CD14-positive monocyte (primary cell): Measurements from ENCODE around the gene RNF223. TPM values are rescaled to one million over a fixed set of nuclear protein-coding genes. Genes with fewer than 3 reads are reported as not detected.

Source experiments
- DNase-seq, 3 donors: peaks; one replicate each; pipeline ENCODE4 v3.0.0-alpha.2; 2011 to 2022
- H2AFZ ChIP-seq: 2 replicates; pipeline ENCODE4 v1.6.0; 2012; ENCODE audit warnings: mild to moderate bottlenecking, low read depth, low read length, inconsistent platforms; ENCODE audit not compliant: insufficient read depth, poor library complexity, severe bottlenecking
- H3K27ac ChIP-seq, 2 donors: 1 replicate in 1 of 2; 2 replicates in 1 of 2; pipeline ENCODE4 v1.5.1; 2012 to 2013; ENCODE audit warnings: low read length in 2 of 2, control low read depth in 1 of 2, inconsistent platforms in 1 of 2, low read depth in 1 of 2, mild to moderate bottlenecking in 1 of 2
- H3K27me3 ChIP-seq, 2 donors: one replicate each; pipeline versions ENCODE4 v1.6.0 to v1.6.1; 2011 to 2013; ENCODE audit warnings: low read length in 2 of 2; ENCODE audit not compliant: control insufficient read depth in 2 of 2, insufficient read depth in 2 of 2
- H3K36me3 ChIP-seq, 2 donors: replicated peaks in 1 of 2; 1 replicate in 1 of 2; 2 replicates in 1 of 2; pipeline versions ENCODE4 v1.5.1 to v1.6.1; 2012 to 2013; ENCODE audit warnings: low read length in 2 of 2, control low read depth in 1 of 2, inconsistent platforms in 1 of 2, mild to moderate bottlenecking in 1 of 2; ENCODE audit not compliant: insufficient read depth in 2 of 2, control insufficient read depth in 1 of 2
- H3K4me1 ChIP-seq, 2 donors: 1 replicate in 1 of 2; 2 replicates in 1 of 2; pipeline versions ENCODE4 v1.5.1 to v1.6.1; 2012 to 2013; ENCODE audit warnings: low read length in 2 of 2, control low read depth in 1 of 2, inconsistent platforms in 1 of 2, mild to moderate bottlenecking in 1 of 2, moderate library complexity in 1 of 2; ENCODE audit not compliant: insufficient read depth in 2 of 2, control insufficient read depth in 1 of 2
- H3K4me2 ChIP-seq: replicated peaks from 2 replicates; pipeline ENCODE3; 2012; ENCODE audit warnings: low read length, moderate library complexity, mild to moderate bottlenecking; ENCODE audit not compliant: poor library complexity, severe bottlenecking; ENCODE audit errors: extremely low read depth
- H3K4me3 ChIP-seq, 3 experiments: fragments of 200-600 bp in 1 of 3; sonication (generic) in 1 of 3; replicated peaks in 1 of 3; 1 replicate in 2 of 3; 2 replicates in 1 of 3; pipeline ENCODE4 v1.5.1; 2011 to 2013; ENCODE audit warnings: low read length in 3 of 3, mild to moderate bottlenecking in 3 of 3, control low read depth in 2 of 3, low read depth in 2 of 3, inconsistent platforms in 1 of 3, moderate library complexity in 1 of 3
- H3K79me2 ChIP-seq: 2 replicates; pipeline ENCODE4 v1.6.0; 2012; ENCODE audit warnings: mild to moderate bottlenecking, control low read depth, inconsistent platforms, low read length, moderate library complexity; ENCODE audit not compliant: insufficient read depth
- H3K9ac ChIP-seq: 2 replicates; pipeline ENCODE4 v1.6.0; 2017; ENCODE audit warnings: low read length, mild to moderate bottlenecking; ENCODE audit not compliant: insufficient read depth, poor library complexity, severe bottlenecking
- H3K9me3 ChIP-seq, 2 donors: replicated peaks in 1 of 2; 1 replicate in 1 of 2; 2 replicates in 1 of 2; pipeline versions ENCODE4 v1.5.1 to v1.6.1; 2012 to 2013; ENCODE audit warnings: low read length in 2 of 2, control low read depth in 1 of 2; ENCODE audit not compliant: control insufficient read depth in 1 of 2, insufficient read depth in 1 of 2
- H4K20me1 ChIP-seq: 2 replicates; pipeline ENCODE4 v1.6.0; 2012; ENCODE audit warnings: mild to moderate bottlenecking, low read length, control low read depth, moderate library complexity; ENCODE audit not compliant: insufficient read depth
- H3K27ac Mint-ChIP-seq, 7 donors: one replicate each; pipeline ENCODE4 v1.8.0; 2020; ENCODE audit warnings: mild to moderate bottlenecking in 7 of 7, mixed read lengths in 7 of 7, moderate library complexity in 6 of 7, inconsistent platforms in 2 of 7
- H3K27me3 Mint-ChIP-seq, 3 donors: one replicate each; pipeline ENCODE4 v1.8.0; 2021 to 2022; ENCODE audit warnings: low read depth in 3 of 3, mild to moderate bottlenecking in 3 of 3, mixed read lengths in 3 of 3, moderate library complexity in 3 of 3, inconsistent platforms in 1 of 3
- H3K36me3 Mint-ChIP-seq, 2 donors: one replicate each; pipeline ENCODE4 v1.8.0; 2020; ENCODE audit warnings: mixed read lengths in 2 of 2, inconsistent platforms in 1 of 2, mild to moderate bottlenecking in 1 of 2
- H3K4me1 Mint-ChIP-seq: one replicate; pipeline ENCODE4 v1.8.0; 2020; ENCODE audit warnings: mild to moderate bottlenecking, mixed read lengths
- H3K4me3 Mint-ChIP-seq, 2 donors: one replicate each; pipeline ENCODE4 v1.8.0; 2020; ENCODE audit warnings: mild to moderate bottlenecking in 2 of 2, mixed read lengths in 2 of 2, moderate library complexity in 1 of 2
- H3K9me3 Mint-ChIP-seq, 7 donors: one replicate each; pipeline ENCODE4 v1.8.0; 2020 to 2022; ENCODE audit warnings: mixed read lengths in 7 of 7, mild to moderate bottlenecking in 6 of 7, moderate library complexity in 6 of 7, inconsistent platforms in 2 of 7
- CTCF ChIP-seq: fragments of 200-600 bp; IDR thresholded peaks from one replicate; pipeline ENCODE4 v1.8.0; 2022; ENCODE audit warnings: antibody characterized with exemption, mild to moderate bottlenecking
- WGBS: methylation state at CpG from one replicate; pipeline ENCODE4 v1.1.5; 2013; ENCODE audit warnings: missing lambda C conversion rate; ENCODE audit not compliant: insufficient coverage; 5-methylcytosine and 5-hydroxymethylcytosine counted together
- intact Hi-C, 2 donors: fragments of 100-400 bp; cut with micrococcal nuclease; formaldehyde crosslinking; loops; one replicate each; pipeline versions ENCODE4 v1.15.0 to v1.15.1; 2023
- polyA plus RNA-seq, 3 donors: library from polyadenylated mRNA; depleted of rRNA in 1 of 3; unstranded in 2 of 3; stranded (reverse) in 1 of 3; fragments of 300-500 nt in 2 of 3; fragments of >200 nt in 1 of 3; fragmentation: Illumina TruSeq in 2 of 3; gene quantifications; 1 replicate in 2 of 3; 2 replicates in 1 of 3; pipeline ENCODE4 v1.2.3, GENCODE V29; 2012 to 2021

Gene RNF223
- polyA plus RNA-seq, 3 donors: not detected

GRCh38 chr1:1085911-1086841 is 12.1 kb upstream of the RNF223 start:
- intact Hi-C loops: no loop called here
- H3K4me1 Mint-ChIP-seq: no peaks in the 10 kb centered on the region

More at GRCh38 chr1:1085911-1086841, 12.1 kb upstream of the RNF223 start:
- Histone ChIP-seq H3K9ac (no peak overlapping the region), H3K9me3 (no peaks in the 10 kb centered on the region), H3K27me3 (no peaks in the 10 kb centered on the region), H3K79me2 (no peaks in the 10 kb centered on the region), H3K4me2 (no peak overlapping the region), H4K20me1 (no peaks in the 10 kb centered on the region), H3K36me3 (no peaks in the 10 kb centered on the region), H3K4me1 (no peaks in the 10 kb centered on the region), H3K27ac (no peak overlapping the region), H2AFZ (no peak overlapping the region), H3K4me3 (no peak overlapping the region)
- no peak for DNase-seq
- Mint-ChIP-seq H3K27ac (no peak overlapping the region), H3K9me3 (no peaks in the 10 kb centered on the region), H3K36me3 (peaks cover 5 to 6% of the 10 kb centered on the region in 2 donors), H3K27me3 (no peaks in the 10 kb centered on the region), H3K4me3 (peak overlapping the region in 1 of 2 donors; percentile 24)
- WGBS: 95% methylated on average over 34 of the region's 38 CpGs
- no peak for TF ChIP-seq CTCF
